GM04504 (cell line): ENCODE results near the gene CA9.

Experiments
- DNase-seq: peaks from one replicate; pipeline ENCODE4 v3.0.0-alpha.2; 2012; ENCODE audit warnings: low read depth

Gene CA9

DNA sequence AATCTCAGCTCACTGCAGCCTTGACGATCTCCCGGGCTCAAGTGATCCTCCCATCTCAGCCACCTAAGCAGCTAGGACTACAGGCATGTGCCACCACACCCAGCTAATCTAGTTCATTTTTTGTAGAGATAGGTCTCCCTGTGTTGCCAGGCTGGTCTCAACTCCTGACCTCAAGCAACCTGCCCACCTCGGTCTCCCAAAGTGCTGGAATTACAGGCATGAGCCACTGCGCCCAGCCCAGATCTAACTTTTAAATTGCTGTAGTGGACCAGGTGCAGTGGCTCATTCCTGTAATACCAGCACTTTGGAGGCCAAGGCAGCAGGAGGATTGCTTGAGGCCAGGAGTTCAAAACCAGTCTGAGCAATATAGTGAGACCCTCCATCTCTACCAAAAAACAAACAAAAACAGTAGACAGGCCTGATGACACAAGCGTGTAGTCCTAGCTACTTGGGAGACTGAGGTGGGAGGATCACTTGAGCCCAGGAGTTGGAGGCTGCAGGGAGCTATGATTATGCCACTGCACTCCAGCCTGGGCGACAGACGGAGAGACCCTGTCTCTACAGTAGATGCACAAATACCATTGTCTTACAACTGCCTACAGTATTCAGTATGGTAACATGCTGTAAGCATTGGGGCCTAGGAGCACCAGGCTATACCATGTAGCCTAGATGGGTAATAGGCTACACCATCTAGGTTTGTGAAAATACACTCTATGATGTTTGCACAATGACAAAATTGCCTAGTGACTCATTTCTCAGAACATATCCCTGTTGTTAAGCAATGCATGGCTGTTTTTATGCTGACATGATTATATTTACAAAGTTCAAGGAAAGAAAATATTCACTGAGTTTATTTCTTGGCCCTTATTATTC, 21.5 kb upstream of the CA9 start:
- no peak for DNase-seq

DNA sequence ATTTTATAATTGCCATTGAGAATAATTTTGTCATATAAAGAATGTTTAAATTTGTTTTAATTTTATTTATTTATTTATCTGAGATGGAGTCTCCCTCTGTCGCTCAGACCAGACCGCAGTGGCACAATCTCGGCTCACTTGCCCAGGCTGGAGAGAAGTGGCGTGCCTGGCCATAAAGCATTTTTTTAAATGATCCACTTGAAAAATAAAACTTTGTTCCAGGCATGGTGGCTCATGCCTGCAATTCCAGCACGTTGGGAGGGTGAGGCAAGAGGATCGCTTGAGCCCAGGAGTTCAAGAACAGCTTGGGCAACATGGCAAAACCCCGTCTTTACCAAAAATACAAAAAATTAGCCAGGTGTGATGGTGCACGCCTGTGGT, 20.9 kb upstream of the CA9 start:
- no peak for DNase-seq

DNA sequence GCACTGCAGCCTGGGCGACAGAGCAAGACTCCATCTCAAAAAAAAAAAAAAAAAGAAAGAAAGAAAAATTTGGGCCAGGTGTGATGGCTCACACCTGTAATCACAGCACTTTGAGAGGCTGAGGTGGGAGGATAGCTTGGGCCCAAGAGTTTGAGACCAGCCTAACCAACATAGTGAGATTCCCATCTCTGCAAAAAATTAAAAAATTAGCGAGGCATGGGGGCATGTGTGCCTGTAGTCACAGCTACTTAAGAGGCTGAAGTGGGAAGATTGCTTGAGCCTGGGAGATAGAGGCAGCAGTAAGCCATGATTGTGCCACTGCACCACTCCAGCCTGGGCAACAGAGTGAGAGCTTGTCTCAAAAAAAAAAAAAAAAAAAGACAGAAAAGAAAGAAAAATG, 20.1 kb upstream of the CA9 start:
- DNase-seq = no peak

DNA sequence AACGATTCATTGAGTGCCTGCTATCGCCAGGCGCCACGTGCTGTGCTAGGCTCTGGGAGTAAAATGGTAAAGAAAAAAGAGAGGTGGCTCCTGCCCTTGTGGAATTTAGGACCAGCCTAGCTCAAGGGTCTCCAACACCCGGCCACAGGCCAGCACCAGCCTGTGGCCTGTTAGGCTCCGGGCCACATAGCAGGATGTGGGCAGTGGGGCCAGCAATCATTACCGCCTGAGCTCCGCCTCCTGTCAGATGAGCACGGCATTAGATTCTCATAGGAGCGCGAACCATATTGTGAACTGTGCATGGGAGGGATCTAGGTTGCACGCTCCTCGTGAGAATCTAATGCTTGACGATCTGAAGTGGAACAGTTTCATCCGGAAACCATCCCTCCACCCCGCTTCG, 17.4 kb upstream of the CA9 start:
- DNase-seq = no peak

DNA sequence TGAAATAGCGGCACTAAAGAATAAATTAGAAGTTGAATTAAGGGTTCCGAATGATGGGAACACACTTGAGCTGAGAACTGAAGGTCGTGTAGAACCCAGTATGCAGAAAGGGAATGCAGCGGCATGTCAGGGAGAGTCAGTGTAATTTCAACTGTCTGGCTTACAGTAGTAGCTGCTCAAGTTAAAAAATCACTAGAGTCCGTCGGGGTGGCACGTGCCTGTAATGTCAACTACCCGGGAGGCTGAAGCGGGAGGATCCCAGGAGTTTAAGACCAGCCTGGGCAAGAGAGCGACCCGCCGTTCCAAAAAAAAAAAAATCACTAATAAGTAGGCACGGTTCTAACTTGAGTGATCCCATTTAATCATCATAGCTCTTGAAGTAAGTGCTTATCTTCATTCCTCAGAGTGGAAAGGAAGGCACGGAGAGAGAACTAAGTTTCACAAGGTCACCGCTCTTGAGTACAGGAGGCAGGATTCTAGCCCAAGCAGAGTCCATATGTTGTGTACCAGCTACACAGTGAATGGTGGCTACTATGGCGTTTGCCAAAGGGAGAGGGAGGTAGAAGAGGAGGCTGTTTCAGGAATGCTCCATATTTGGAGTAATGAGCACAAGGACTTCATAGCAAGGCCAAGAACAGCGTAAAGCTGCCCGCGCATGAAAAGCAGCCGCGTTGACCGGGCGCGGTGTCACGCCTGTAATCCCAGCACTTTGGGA, 16.7 kb upstream of the CA9 start:
- DNase-seq = no peak

DNA sequence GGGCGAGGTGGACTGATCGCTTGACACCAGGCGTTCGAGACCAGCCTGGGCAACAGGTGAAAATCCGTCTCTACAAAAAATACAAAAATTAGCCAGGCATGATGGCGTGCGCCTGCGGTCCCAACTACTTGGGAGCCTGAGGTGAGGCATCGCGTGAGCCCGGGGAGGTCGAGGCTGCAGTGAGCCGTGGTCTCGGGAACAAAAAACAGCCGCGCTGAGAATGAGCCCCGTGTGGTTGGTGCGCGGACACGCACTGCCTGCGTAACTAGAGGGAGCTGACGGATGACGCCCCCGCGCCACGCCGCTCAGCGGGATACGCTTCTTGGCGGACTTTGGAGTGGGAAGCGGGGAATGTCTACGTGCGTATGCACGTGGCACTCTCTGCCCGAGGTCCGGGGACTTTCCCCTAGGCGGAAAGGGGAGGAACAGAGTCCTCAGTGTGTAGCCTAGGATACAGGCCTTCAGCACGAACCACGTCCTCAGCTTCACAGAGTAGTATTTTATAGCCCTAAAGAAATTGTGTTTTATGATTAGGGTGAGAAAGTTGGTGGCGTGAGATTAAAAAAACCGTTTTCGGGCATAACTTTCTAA, 16.1 kb upstream of the CA9 start, which contains the start of gene RMRP:
Gene RMRP (minus strand): TSS at position 474 of the 591 bp plus-strand sequence.
- peak; percentile 99 for DNase-seq

DNA sequence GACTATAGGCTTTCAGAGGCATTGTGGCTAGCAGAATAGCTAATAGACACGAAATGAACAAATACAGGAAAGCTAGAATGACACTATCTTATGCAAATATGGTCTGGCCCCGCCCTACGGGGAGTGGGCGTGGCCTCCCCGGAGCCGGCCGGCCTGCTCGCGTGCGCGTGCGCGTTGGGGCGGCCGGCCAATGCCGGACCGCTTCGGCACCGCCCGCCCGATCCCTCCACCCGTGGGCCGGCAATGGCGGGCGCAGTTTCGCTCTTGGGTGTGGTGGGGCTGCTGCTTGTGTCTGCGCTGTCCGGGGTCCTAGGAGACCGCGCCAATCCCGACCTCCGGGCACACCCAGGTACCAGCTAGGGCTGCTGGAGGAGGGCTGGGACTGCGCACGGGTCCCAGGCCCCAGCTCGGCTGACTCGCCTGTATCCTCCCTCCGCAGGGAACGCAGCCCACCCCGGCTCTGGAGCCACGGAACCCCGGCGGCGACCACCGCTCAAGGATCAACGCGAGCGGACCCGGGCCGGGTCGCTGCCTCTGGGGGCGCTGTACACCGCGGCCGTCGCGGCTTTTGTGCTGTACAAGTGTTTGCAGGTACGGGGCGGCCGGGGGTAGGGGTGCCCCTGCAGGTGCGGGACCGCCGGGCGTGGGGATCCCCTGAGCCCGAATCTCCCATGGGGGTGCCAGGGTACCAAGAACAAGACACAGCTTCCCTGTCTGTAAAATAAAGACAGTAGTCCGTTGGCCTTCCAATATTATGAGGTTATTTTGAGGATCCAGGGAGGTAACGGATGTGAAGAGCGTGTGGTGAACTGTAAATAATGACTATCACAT, 15.4 kb upstream of the CA9 start, which contains the start of gene CCDC107:
Gene CCDC107 (plus strand): TSS at position 156 of the 831 bp plus-strand sequence. CDS start 88 bp downstream, at position 244.
- DNase-seq = no peak

DNA sequence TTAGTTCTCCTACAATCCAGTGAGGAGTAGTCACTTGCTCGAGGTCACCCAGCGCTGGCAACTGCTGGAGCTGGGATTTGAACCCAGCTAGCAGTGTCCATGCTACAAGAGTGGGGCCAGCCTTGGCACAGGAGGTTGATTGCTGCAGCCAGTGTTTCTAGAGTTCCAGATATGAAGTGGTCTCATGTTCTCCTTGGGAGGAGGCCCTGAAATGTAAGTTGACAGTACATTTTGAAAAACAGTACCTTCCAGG, 14.8 kb upstream of the CA9 start:
- DNase-seq = no peak

DNA sequence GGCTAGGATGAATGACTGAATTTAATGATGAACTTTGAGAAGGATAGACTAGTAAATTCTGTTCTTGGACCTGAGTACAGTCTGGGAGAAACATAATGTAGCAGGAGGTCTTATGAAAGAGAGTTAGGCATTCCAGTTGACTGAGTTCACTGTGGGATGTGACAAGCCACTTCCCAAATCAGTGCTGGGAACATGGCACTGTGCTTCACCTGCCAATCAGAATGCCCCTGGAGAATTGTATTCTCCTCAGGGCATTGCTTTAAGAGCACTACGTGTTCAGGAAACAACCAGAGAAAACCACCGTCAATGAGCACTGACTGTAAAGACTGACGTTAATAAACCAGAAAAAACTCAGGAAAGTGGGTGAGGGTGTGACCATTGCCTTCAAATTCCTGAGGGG, 14.4 kb upstream of the CA9 start:
- DNase-seq = no peak

DNA sequence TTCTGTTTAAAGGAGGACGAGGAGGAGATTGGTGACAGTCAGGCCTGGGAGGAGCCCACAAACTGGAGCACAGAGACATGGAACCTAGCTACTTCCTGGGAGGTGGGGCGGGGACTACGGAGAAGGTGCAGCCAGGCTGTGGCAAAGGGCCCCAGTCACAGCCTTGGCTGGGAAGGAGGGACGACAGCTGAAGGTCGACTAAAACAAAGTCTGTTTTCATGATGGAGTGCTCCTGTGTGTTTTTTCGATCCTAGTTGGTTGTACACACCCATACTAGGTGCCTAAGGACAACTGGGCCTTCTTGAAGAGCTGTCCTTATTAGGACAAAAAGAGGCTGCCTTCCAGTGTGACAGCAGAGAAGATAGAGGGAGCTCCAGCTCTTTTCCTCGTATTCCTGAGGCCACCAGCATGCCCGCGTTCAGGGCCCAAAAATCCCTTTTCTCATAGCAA, 12.7 kb upstream of the CA9 start:
- no peak for DNase-seq

DNA sequence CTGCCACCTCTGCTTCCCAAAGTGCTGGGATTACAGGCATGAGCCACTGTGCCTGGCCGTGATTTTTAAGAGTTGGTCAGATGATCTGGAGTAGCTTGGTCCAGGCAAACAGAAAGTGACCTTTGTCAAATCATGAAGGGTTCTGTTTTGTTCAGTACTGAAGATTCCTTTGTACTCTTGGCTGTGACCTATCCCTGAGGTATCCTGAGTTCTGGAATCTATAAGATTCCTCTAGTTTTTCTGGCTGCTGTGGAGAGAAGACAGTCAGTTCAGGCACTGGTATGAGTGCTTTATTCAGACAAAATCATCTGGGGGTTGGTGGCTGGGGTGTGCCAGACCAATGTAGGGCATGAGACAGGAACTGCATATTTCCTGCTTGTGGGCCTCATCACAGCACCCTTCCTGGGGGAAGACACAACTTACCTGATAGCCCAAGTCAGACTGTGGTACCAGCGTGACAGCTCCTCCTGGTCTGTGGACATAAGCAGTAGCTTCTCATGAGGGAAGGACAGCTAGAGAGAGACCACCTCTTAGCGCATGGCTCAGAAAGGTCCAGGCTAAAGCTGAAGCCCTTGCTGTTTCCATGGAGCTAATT, 11.9 kb upstream of the CA9 start:
- DNase-seq = no peak

DNA sequence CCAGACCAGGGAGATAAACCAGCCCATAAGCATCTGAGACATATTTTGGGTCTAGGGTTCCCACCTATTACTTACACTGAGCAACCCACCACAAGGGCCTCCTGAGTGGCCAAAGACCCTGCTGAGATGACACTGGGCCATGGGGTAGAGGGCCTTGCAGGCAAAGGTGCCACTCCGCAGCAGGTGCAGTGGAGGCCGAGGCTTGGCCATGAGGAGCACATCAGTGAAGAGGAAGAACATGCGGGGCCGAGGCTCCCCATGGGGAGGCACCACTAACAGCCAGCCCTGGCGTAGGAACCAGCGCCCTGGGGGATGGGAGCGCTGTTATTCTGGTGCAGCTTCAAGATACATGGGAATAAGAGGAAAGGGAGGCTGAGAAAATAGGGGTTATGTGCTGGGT, 11.3 kb upstream of the CA9 start:
- DNase-seq = no peak

DNA sequence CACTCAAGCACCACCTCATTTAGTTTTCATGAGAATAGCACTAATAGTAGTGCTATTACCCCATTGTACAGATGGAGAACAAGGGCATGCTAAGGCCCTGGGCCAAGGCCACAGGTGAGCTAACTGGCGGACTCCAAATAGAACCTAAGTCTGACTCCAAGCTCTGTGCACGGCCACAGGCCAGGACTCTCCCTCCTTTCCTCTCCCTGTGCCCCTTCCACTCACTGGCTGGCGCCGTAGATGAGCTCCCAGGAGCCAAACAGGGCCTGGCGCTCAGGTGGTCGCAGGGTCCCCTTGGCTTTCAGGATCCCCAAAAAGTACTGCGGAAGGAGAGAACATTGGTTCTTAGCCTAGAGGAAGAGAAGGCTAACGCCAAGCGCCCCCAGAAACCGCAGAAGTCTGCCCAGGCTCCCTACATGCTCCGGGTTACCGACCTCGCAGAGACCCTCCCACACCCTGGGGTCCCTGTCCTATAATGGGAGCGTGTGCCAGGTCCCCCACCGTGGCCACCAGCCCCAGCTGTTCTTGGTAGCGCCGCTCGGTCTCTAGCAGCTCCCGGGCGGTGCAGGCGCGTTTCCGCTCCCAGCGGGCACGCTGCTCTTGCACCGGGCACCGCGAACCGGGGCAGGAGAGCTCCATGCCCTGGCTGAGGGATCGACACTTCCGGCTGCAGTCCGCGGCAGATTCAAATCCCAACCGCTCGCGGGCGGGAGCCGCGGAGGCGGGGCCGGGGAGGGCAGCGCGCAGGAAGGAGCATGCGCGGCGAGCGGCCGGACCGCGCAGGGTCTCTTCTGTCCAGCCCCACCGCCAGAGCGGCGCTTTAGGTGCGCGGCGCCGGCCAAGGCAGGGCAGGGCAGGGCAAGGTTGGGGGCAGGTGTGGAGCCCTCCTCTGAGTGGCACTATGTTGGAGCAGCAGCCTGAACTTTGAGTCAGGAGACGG, 8.9 kb upstream of the CA9 start, which contains the start of gene ARHGEF39:
Gene ARHGEF39 (minus strand): TSS at position 665 of the 940 bp plus-strand sequence. CDS start 26 bp downstream, at position 639.
- no peak for DNase-seq

DNA sequence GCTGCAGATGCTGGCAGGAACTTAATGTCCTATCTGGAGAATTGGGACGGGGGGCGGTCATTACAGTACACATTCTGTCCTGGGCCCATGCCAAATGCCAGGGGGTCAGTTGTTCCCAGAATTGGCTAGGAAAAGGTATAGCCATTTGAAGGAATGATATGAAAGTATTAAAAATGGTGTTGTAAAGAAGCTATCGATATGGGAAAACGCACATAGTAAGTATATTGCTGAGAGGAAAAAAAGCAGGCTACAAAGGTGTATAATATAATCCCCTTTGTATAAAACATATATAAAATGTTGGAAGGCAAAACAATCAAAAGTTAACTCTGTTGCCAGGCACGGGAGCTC, 8.3 kb upstream of the CA9 start:
- no peak for DNase-seq

DNA sequence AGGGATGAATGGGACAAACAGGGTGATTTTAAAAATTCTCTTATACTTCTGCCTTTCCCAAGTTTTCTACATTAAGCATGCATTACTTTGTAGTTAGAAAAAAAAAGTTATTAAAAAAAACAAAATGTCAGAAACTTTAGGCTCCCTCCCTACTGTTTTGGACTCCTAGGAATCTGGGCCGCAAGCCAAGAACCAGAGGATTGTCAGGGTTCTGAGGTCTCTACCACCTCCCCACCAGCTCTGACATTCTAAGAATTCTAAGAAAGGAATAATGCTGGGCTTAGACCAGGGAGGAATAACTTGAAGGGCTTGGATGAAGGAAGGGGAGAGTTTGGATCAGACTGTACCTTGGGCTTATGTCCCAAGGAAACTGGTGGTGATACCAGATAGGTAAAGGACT, 7.7 kb upstream of the CA9 start:
- DNase-seq = no peak

DNA sequence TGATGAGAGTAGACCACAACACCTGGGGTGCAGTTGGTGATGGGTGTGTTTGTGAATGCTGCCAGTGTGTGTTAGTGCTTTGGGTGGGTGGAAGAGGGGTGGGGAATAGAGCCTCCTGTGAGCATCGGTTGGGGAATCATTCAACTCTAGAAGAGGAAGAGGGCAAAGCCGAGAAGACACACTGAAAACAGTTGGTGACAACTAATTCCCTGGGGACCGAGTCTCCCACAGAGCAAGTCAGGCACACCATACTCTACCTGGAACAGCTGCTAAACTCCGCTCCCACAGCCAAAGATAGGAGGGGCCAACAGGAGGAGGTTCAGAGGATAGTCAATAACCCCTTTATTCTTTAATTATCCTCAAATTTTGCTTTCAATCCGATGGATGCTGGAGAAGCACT, 7.2 kb upstream of the CA9 start:
- DNase-seq = no peak

DNA sequence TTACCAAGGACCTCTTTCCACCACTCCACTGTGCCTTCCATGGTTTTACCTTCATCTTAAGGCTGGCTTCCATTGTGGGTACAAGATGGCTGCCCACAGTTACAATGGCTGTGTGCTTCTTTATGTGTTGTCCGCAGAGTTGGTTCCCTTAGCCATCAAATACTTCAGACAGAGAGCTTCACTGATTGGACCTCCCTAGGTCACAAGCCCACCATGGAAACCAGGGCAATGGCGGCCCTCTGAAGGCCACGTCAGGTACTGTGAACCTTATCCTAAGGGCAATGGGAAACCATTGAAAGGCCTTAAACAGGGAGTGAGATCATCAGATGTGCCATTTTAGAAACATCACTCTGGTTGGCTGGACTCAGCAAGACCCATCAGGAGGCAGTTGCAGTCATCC, 5.8 kb upstream of the CA9 start:
- DNase-seq = no peak

DNA sequence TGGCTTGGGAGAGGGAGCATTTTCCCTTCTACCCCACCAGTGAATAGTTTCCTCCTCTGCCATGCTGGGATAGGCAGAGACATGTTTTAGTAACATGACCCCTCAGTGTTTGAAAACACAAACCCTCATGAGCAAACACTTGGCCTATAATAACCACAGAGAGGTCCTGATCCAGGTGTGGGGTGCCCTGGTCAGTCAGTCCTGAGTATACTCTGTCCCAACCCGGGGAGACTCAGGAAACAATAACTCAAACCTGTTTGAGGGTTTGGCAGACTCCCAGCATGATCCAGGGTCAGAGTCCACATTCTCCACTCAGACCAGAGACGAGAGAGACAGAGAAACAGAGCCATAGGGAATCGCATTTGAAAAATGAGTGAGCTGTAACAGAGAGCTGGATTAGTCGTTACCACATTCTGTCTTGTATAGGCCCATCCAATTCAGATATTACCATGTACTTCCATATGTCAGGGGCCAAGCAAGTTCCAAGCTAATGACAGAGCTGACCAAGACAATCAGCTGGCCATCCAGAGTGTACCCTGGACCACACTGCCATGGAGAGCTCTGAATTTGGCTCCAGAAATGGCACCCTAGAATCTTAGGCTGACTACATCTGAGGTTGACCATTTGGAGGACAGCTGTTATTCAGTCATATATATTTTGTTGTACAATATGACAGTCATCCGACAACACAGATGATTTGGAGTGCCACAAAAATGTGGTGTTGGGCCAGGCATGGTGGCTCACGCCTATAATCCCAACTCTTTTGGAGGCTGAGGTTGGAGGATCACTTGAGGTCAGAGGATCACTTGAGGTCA, 4.2 kb upstream of the CA9 start:
- DNase-seq = no peak

DNA sequence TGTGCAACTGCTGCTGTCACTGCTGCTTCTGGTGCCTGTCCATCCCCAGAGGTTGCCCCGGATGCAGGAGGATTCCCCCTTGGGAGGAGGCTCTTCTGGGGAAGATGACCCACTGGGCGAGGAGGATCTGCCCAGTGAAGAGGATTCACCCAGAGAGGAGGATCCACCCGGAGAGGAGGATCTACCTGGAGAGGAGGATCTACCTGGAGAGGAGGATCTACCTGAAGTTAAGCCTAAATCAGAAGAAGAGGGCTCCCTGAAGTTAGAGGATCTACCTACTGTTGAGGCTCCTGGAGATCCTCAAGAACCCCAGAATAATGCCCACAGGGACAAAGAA, 265 bp downstream of the CA9 start:
- DNase-seq = no peak

DNA sequence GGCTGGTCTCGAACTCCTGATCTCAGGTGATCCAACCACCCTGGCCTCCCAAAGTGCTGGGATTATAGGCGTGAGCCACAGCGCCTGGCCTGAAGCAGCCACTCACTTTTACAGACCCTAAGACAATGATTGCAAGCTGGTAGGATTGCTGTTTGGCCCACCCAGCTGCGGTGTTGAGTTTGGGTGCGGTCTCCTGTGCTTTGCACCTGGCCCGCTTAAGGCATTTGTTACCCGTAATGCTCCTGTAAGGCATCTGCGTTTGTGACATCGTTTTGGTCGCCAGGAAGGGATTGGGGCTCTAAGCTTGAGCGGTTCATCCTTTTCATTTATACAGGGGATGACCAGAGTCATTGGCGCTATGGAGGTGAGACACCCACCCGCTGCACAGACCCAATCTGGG, 1.5 kb downstream of the CA9 start:
- DNase-seq = no peak
